Measurements from ENCODE around the gene LRRTM4.

DNA sequence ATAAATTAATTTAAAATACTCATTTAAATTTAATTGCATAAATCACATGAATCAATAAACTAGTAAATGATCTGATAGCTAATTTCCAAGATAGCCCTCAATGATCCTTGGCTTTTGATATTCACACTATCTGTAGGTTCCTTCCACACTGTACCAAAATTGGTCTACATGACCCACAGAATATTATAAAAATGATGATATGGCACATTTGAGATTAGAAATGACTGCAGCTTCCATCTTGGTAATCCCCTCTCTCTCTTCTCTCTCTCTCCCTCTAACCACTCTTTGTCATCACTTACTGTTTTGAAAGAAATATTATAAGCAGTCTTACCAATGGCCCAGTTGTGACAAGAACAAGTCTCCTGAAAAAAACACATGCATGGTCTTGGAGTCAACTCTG, 394.8 kb downstream of the LRRTM4 start:
- TF ChIP-seq EZH2phosphoT487 (IDR thresholded peaks at IDR 0.05; ENCODE audit: insufficient read depth, low read depth) (no peak), EZH2 (IDR thresholded peaks at IDR 0.05; ENCODE audit: insufficient read depth, poor library complexity, severe bottlenecking) (no peak)

Measured in GM23248 (cell line).